K562 (cell line): ENCODE results near the gene MRPS10. TPM values are rescaled to one million over a fixed set of nuclear protein-coding genes. Genes with fewer than 3 reads are reported as not detected.

Experiments used
- CBFA2T2 ChIP-seq: fragments of 450-650 bp; conservative IDR thresholded peaks from 2 replicates; pipeline ENCODE4 v1.6.1; 2017; ENCODE audit warnings: mild to moderate bottlenecking
- FOXJ2 ChIP-seq: fragments of 200-800 bp; sonication (Bioruptor generic); IDR thresholded peaks from 2 replicates; pipeline ENCODE4 v1.6.1; 2016; ENCODE audit warnings: missing genetic modification characterization, missing compliant biosample characterization
- FUS ChIP-seq: fragments of 200-400 bp; formaldehyde crosslinking; optimal IDR thresholded peaks from 2 replicates; pipeline ENCODE3; 2017; ENCODE audit warnings: low read depth, low read length
- GTF2F1 ChIP-seq: IDR thresholded peaks from 2 replicates; pipeline ENCODE4 v1.6.1; 2011; ENCODE audit warnings: low read depth, low read length, improper control_type of control experiment
- HMG20A ChIP-seq: fragments of 450-650 bp; formaldehyde crosslinking; conservative IDR thresholded peaks from 2 replicates; pipeline ENCODE4 v1.4.0; 2020; ENCODE audit warnings: mild to moderate bottlenecking, mixed read lengths
- LCOR ChIP-seq: sonication (generic); formaldehyde crosslinking; IDR thresholded peaks from 2 replicates; pipeline ENCODE4 v1.8.0; 2022; ENCODE audit warnings: mild to moderate bottlenecking, missing genetic modification reagents
- MCM3 ChIP-seq: fragments of 450-650 bp; IDR thresholded peaks from 2 replicates; pipeline ENCODE4 v1.6.1; 2016
- NR3C1 ChIP-seq: sonication (generic); formaldehyde crosslinking; IDR thresholded peaks from 2 replicates; pipeline ENCODE4 v1.8.1; 2022; ENCODE audit warnings: missing genetic modification reagents
- RBM14 ChIP-seq: fragments of 200-400 bp; formaldehyde crosslinking; IDR thresholded peaks from 2 replicates; pipeline ENCODE4 v1.6.1; 2018; ENCODE audit warnings: low read depth, mild to moderate bottlenecking, low read length, moderate library complexity, borderline replicate concordance; ENCODE audit not compliant: insufficient read depth
- RBM39 ChIP-seq: fragments of 200-400 bp; formaldehyde crosslinking; optimal IDR thresholded peaks from 2 replicates; pipeline ENCODE3; 2018; ENCODE audit warnings: low read depth, low read length
- SAP30 ChIP-seq: fragments of 200-600 bp; sonication (generic); IDR thresholded peaks from 2 replicates; pipeline ENCODE4 v1.6.1; 2012; ENCODE audit warnings: borderline replicate concordance, low read depth, mild to moderate bottlenecking, moderate library complexity, low read length, control low read depth, inconsistent platforms; ENCODE audit not compliant: insufficient read depth, poor library complexity, severe bottlenecking
- SMAD4 ChIP-seq: fragments of 250-450 bp; sonication (Bioruptor Pico); conservative IDR thresholded peaks from 2 replicates; pipeline ENCODE4 v1.8.0; 2021; ENCODE audit warnings: inconsistent platforms, mild to moderate bottlenecking, moderate library complexity
- SMARCA4 ChIP-seq: fragments of 450-650 bp; IDR thresholded peaks from 2 replicates; pipeline ENCODE4 v1.6.1; 2016
- SPI1 ChIP-seq: IDR thresholded peaks from 2 replicates; pipeline ENCODE4 v1.6.1; 2011; ENCODE audit warnings: low read depth, low read length, control low read depth, borderline replicate concordance
- SRSF7 ChIP-seq: fragments of 200-400 bp; formaldehyde crosslinking; optimal IDR thresholded peaks from 2 replicates; pipeline ENCODE3; 2017; ENCODE audit warnings: mild to moderate bottlenecking, low read depth, low read length
- TSC22D4 ChIP-seq: fragments of 450-650 bp; IDR thresholded peaks from 2 replicates; pipeline ENCODE4 v1.6.1; 2016; ENCODE audit warnings: missing genetic modification characterization, missing biosample characterization, control low read depth
- ZNF124 ChIP-seq: sonication (generic); formaldehyde crosslinking; IDR thresholded peaks from 2 replicates; pipeline ENCODE4 v1.8.1; 2022; ENCODE audit warnings: missing genetic modification reagents
- ZNF253 ChIP-seq: fragments of 250-450 bp; sonication (Bioruptor Pico); conservative IDR thresholded peaks from 2 replicates; pipeline ENCODE4 v1.6.1; 2021; ENCODE audit warnings: mild to moderate bottlenecking
- ZNF324 ChIP-seq: fragments of 250-450 bp; sonication (Bioruptor Pico); IDR thresholded peaks from 2 replicates; pipeline ENCODE4 v1.4.0; 2020; ENCODE audit warnings: mild to moderate bottlenecking
- ZNF445 ChIP-seq: fragments of 250-450 bp; sonication (Bioruptor Pico); IDR thresholded peaks from 2 replicates; pipeline ENCODE4 v1.4.0; 2020; ENCODE audit warnings: low read depth, mild to moderate bottlenecking, moderate library complexity
- ZNF449 ChIP-seq: fragments of 250-450 bp; sonication (Bioruptor Pico); IDR thresholded peaks from 2 replicates; pipeline ENCODE4 v1.8.0; 2022; ENCODE audit warnings: moderate library complexity, mild to moderate bottlenecking, inconsistent platforms
- ZNF551 ChIP-seq: fragments of 250-450 bp; sonication (Bioruptor Pico); IDR thresholded peaks from 2 replicates; pipeline ENCODE4 v1.5.0; 2021; ENCODE audit warnings: mild to moderate bottlenecking, moderate library complexity
- ZNF583 ChIP-seq: fragments of 250-450 bp; sonication (Bioruptor Pico); IDR thresholded peaks from 2 replicates; pipeline ENCODE4 v1.4.0; 2020
- ZNF584 ChIP-seq: fragments of 200-800 bp; sonication (Bioruptor generic); IDR thresholded peaks from 2 replicates; pipeline ENCODE4 v1.6.1; 2016; ENCODE audit warnings: low read depth, mild to moderate bottlenecking, missing genetic modification characterization, missing compliant biosample characterization
- ZNF699 ChIP-seq: fragments of 250-450 bp; sonication (Bioruptor Pico); IDR thresholded peaks from 2 replicates; pipeline ENCODE4 v1.8.0; 2021; ENCODE audit warnings: mild to moderate bottlenecking, moderate library complexity; ENCODE audit not compliant: insufficient replicate concordance
- polyA plus RNA-seq, 8 experiments: library from polyadenylated mRNA; depleted of rRNA in 4 of 8; stranded (reverse) in 5 of 8; unstranded in 3 of 8; fragments of >200 nt; fragmentation: Nextera tagmentation in 2 of 8; fragmentation: Illumina TruSeq in 1 of 8; extraction: Ambion mirVana in 2 of 8; extraction: Trizol in 1 of 8; gene quantifications; 2 replicates each; pipeline versions ENCODE4 v1.2.1 to v1.2.3, GENCODE V29; 2011 to 2014; ENCODE audit warnings: inconsistent platforms in 1 of 8, missing spikeins in 1 of 8
- total RNA-seq, 7 experiments: library from RNA; depleted of rRNA in 6 of 7; stranded (reverse); fragments of >200 nt in 6 of 7; fragmentation: Illumina TruSeq in 2 of 7; extraction: Trizol in 2 of 7; gene quantifications; 2 replicates each; pipeline versions ENCODE4 v1.2.1 to v1.2.3, GENCODE V29; 2011 to 2021; ENCODE audit warnings: low replicate concordance in 1 of 7
- TF ChIP-seq, protein P1 (sequence below), 3 experiments: fragments of 200-800 bp in 1 of 3; fragments of 250-450 bp in 1 of 3; fragments of 450-650 bp in 1 of 3; sonication (Bioruptor Pico) in 1 of 3; sonication (Bioruptor generic) in 1 of 3; formaldehyde crosslinking in 1 of 3; IDR thresholded peaks; 2 replicates each; pipeline versions ENCODE4 v1.6.1 to v1.8.0; 2016 to 2022; ENCODE audit warnings: mild to moderate bottlenecking in 2 of 3, missing genetic modification characterization in 2 of 3, missing compliant biosample characterization in 1 of 3, moderate library complexity in 1 of 3

Gene MRPS10
- total and polyA plus RNA-seq, 9 of the 15 experiments (the other 6 are each of a cell fraction or from before 2014, with no cell fraction given), result 48.6 to 166 (median 93.7) TPM

- no peak for TF ChIP-seq SMAD4 (CRISPR knock-in tag)
- TF ChIP-seq RBM39, result no peak
- TF ChIP-seq FOXJ2 (tag), result 0 out of 2 replicates have a peak, but pooled peaks have one; percentile 49
- TF ChIP-seq HMG20A, result no peak
- no peak for TF ChIP-seq ZNF124 (CRISPR knock-in tag)
- no peak for TF ChIP-seq ZNF253 (CRISPR knock-in tag)
- no peak for TF ChIP-seq ZNF699 (CRISPR knock-in tag)
- no peak for TF ChIP-seq MCM3
- no peak for TF ChIP-seq ZNF449
- TF ChIP-seq GTF2F1, result no peak
- no peak for TF ChIP-seq SPI1
- no peak for TF ChIP-seq SAP30
- TF ChIP-seq SMARCA4, result no peak; the same call in 1 of the 2 replicates
- TF ChIP-seq CBFA2T2, result peak; percentile 56
- no peak for TF ChIP-seq RBM14
- no peak for TF ChIP-seq TSC22D4 (tag)
- TF ChIP-seq SRSF7, result no peak
- TF ChIP-seq LCOR, result no peak
- TF ChIP-seq NR3C1, result no peak
- TF ChIP-seq ZNF324 (CRISPR knock-in tag), result no peak
- no peak for TF ChIP-seq ZNF583 (CRISPR knock-in tag)
- TF ChIP-seq, protein P1, sequence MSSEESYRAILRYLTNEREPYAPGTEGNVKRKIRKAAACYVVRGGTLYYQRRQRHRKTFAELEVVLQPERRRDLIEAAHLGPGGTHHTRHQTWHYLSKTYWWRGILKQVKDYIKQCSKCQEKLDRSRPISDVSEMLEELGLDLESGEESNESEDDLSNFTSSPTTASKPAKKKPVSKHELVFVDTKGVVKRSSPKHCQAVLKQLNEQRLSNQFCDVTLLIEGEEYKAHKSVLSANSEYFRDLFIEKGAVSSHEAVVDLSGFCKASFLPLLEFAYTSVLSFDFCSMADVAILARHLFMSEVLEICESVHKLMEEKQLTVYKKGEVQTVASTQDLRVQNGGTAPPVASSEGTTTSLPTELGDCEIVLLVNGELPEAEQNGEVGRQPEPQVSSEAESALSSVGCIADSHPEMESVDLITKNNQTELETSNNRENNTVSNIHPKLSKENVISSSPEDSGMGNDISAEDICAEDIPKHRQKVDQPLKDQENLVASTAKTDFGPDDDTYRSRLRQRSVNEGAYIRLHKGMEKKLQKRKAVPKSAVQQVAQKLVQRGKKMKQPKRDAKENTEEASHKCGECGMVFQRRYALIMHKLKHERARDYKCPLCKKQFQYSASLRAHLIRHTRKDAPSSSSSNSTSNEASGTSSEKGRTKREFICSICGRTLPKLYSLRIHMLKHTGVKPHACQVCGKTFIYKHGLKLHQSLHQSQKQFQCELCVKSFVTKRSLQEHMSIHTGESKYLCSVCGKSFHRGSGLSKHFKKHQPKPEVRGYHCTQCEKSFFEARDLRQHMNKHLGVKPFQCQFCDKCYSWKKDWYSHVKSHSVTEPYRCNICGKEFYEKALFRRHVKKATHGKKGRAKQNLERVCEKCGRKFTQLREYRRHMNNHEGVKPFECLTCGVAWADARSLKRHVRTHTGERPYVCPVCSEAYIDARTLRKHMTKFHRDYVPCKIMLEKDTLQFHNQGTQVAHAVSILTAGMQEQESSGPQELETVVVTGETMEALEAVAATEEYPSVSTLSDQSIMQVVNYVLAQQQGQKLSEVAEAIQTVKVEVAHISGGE (CRISPR knock-in tag; IDR thresholded peaks at IDR 0.05), result peak in 1 of 3 experiments; percentile 56; a peak in 1 of 6 replicates
- TF ChIP-seq ZNF584 (CRISPR knock-in tag), result no peak
- TF ChIP-seq ZNF445 (CRISPR knock-in tag), result no peak
- TF ChIP-seq FUS, result no peak
- no peak for TF ChIP-seq ZNF551 (CRISPR knock-in tag)
These were observed 12.0 kb upstream of the MRPS10 start (continued) for GRCh38 chr6:42229506-42230119.
